Measurements from ENCODE around the gene RAMP1.

The RAMP1 gene

DNA sequence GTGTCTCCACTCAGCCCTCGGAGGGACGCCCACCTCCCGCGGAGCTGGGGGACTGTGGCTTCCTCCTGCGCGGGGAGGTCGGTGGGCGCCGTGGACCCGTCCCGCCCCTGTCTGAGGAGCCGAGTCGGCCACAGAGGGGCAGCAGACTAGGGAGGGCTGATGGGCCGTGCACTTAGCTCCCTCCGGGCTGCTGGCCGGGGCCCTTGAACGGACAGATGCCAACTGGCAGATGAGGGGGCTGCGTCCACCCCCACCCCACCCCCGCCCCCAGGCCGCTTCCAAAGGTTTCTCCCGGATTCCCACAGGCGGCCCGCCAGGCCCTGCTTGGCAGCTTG, 96.9 kb downstream of the RAMP1 start:
- no peak for DNase-seq

- DNase-seq = no peak
These were observed 102.2 kb downstream of the RAMP1 start for GRCh38 chr2:237961637-237962036.

Data from AML-193 (cell line).